Left colon (tissue), 2 donors: ENCODE results near the gene MOGAT1. TPM values are rescaled to one million over a fixed set of nuclear protein-coding genes. Genes with fewer than 3 reads are reported as not detected.
"Not testable (repeated sequence)": the region's sequence is repeated elsewhere in the genome, so short reads cannot be mapped to it uniquely, and the experiment has no call there.

Experiments
- ATAC-seq: fragments of 200-7000 bp; cut with Tn5 transposase; one replicate; pipeline ENCODE4 v1.9.1; 2020; ENCODE audit warnings: mild to moderate bottlenecking, moderate library complexity
- DNase-seq, 2 donors: peaks; one replicate each; pipeline ENCODE4 v3.0.0-alpha.2; 2020
- intact Hi-C, 2 donors: fragments of 100-400 bp; cut with DNase I in 1 of 2; cut with micrococcal nuclease in 1 of 2; formaldehyde crosslinking; loops; one replicate each; pipeline versions ENCODE4 v1.11.2 to v1.14.0; 2022; cut with DNase I, micrococcal nuclease
- total RNA-seq, 2 donors: library from RNA; stranded (reverse); fragmentation: NEBNext Ultra II Directional; extraction: Animal tissue kit (Norgen Biotek cat#: 25700); gene quantifications; one replicate each; pipeline ENCODE4 v1.2.1, GENCODE V29; 2021
- donor health status: DM: no; HTN: no; CAD: no.
- donor health status: DM: yes; HTN: yes; CAD: no.

Gene MOGAT1
- total RNA-seq, 2 donors from 2014 or later, result 0.25 TPM; not detected in 1

DNA sequence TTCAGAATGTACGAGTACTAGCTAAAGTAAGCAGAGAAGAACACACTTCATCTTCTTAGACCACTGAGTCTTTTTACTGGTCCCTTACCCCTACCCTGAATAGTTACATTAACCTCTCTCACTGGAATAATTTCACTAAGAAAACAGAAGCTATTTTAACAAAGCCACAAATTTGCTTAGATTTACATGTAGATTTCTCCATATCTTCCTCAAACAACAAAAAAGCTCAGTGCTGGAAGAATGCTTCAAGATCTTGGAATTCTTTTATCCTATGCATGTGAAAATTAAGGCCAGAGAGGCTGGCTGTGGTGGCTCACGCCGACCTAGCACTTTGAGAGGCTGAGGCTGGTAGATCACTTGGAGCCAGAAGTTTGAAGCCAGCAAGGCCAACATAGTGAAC is 35.2 kb downstream of the MOGAT1 start:
- intact Hi-C loops, result loop anchor here in 1 of 2 donors (5.0 to 10.0 kb wide), 2 partner anchors 88 to 156 kb away; partner anchors contain the start of gene ACSL3
- DNase-seq (no peak), ATAC-seq (no peak)

DNA sequence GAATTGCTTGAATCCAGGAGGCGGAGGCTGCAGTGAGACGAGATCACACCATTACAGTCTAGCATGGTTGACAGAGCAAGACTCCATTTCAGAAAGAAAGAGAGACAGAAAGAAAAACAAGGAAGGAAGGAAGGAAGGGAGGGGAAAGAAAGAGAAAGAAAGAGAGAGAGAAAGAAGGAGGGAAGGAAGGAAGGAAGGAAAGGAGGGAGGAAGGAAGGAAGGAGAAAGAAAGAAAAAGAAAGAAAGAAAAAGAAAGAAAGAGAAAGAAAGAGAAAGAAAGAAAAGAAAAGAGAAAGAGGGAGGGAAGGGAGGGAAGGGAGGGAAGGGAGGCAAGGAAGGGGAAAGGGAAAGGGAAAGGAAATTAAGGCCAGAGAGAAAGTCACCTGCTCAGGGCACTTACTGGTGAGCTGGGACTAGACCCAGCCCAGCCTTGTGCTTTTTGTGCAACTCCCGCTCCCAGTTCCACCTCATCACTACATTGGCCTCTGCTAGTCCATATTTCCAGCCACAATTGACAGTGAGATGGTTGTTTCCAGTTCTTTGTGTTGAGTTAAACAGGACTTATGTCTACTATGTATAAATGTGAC is 35.7 kb downstream of the MOGAT1 start:
- intact Hi-C loops, result loop anchor here in 1 of 2 donors (5.0 to 10.0 kb wide), 2 partner anchors 88 to 155 kb away; partner anchors contain the start of gene ACSL3
- DNase-seq (no peak), ATAC-seq (no peak)

DNA sequence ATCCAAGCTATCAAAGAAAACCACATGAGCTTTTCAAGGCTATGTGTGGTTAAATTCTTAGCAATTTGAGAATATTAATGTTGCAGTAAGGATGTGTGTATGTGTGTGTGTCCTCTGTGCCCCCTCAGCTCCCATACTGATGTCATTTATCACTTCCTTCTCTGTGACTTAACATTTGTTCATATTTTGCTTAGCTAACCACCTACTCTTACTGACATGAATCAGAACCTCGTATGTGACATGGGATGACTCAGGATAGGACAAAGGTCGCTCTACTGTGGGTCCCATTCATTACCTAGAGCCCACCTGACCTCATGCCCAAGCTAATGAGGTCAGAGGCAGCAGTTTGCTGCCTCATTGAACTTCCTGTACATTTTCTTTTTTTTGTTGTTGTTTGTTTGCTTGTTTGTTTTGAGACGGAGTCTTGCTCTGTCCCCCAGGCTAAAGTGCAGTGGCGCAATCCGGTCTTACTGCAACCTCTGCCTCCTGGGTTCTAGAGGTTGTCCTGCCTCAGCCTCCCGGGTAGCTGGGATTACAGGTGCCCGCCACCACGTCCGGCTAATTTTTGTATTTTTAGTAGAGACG is 36.3 kb downstream of the MOGAT1 start:
- DNase-seq (no peak), ATAC-seq (peak; percentile 36)
- intact Hi-C loops, result loop anchor here in 1 of 2 donors (5.0 to 10.0 kb wide), 2 partner anchors 87 to 155 kb away; partner anchors contain the start of gene ACSL3

GRCh38 chr2:222708274-222708710 is 36.8 kb downstream of the MOGAT1 start:
- ATAC-seq (peak; percentile 75), DNase-seq (peak; percentile 60 to 87)
- intact Hi-C loops, result loop anchor here in 1 of 2 donors (5.0 to 10.0 kb wide), 2 partner anchors 87 to 154 kb away; partner anchors contain the start of gene ACSL3

- DNase-seq (peak; percentile 48 to 53), ATAC-seq (peak; percentile 54)
- intact Hi-C loops, result loop anchor here in 1 of 2 donors (5.0 to 10.0 kb wide), 2 partner anchors 85 to 153 kb away; partner anchors contain the start of gene ACSL3
Measured at GRCh38 chr2:222709191-222709891, 37.9 kb downstream of the MOGAT1 start.

GRCh38 chr2:222710736-222711135 is 39.3 kb downstream of the MOGAT1 start:
- ATAC-seq, result no peak
- intact Hi-C loops, result loop anchor here in 1 of 2 donors (5.0 kb wide), 1 partner anchor 197 kb away; no protein-coding TSS in a partner anchor
- no peak for DNase-seq

DNA sequence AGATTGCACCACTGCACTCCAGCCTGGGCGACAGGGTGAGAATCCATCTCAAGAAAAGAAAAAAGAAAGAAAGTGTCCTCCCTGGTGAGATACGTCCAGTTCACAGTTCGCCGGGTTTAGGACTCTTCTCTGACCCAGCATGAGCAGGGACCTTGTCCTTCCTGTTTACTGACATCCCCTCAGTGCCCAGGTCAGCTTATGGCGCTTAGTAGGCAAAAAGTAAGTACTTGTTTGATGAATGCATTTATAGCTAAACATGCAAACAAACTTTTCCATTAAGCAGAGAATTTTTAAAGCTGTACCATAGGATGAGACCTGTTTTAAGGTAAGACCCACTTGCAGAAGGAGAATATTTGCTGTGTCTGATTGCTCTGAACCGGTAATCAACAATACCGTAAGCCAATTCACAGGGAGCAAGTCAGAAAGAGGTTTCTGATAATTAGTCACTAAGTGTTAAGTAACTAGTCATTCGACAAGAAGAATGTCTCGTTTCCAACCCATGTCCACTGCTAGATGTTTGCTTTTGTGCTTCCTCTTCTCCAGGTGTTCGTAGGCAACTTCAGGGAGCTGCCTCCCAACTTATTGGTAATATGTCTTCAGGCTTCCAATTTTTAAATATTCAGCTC is 40.0 kb downstream of the MOGAT1 start:
- no peak for DNase-seq

GRCh38 chr2:222713002-222713401 is 41.5 kb downstream of the MOGAT1 start:
- ATAC-seq (no peak), DNase-seq (no peak)
- intact Hi-C loops, result loop anchor here in 1 of 2 donors (5.0 kb wide), 1 partner anchor 194 kb away; no protein-coding TSS in a partner anchor

More for the DNA sequence above, 40.0 kb downstream of the MOGAT1 start:
- no peak for ATAC-seq
- intact Hi-C loops, result loop anchor here in 1 of 2 donors (5.0 kb wide), 1 partner anchor 196 kb away; no protein-coding TSS in a partner anchor

DNA sequence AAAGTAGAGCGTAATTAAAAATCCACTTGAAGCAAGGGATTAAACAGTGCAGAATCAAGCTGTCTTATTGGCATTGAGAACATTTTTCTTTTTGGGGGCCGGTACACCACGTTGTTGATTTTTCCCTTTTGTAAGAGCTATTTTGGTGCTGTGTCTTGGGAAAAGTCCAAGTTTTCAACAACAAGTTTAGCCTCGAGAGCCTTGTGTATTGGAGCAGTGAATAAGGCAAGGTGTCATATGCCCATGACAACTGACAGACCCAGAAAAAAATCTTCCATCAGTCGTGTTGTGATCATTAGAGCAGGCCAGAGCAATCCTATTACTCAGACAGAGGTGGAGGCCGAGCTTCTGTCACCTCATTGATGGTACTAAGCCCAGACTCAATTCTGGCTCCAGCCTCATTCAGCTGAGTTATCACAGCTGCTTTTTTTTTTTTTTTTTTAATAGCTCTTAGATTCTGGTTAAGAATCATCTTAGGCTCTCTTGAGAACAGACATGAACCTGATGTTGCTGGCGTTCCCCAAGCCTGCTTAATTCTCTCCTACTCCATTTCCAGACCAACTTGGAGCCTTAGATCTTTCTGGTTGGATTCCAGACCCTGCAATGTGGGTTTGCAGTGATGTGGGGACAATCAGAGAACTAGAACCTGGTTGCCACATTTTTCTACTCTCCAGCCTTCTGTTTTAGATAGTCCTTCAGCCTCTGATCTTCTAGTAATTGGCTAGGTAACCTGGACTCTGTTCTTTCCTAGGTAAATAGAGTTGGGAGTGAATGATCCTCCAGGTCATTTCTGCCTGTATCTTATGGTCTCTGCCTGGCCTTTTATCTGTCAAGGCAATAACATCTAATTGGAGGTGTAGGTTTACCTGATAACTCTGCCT is 43.1 kb downstream of the MOGAT1 start:
- peak; percentile 98 for ATAC-seq
- no peak for DNase-seq
- intact Hi-C loops, result loop anchor here in 1 of 2 donors (5.0 kb wide), 1 partner anchor 193 kb away; no protein-coding TSS in a partner anchor

- ATAC-seq, result peak; percentile 43
- DNase-seq, result peak; percentile 47 to 60
- intact Hi-C loops, result no loop called here
Measured at GRCh38 chr2:222715742-222716141, 44.3 kb downstream of the MOGAT1 start.

GRCh38 chr2:222719787-222720186 is 48.3 kb downstream of the MOGAT1 start:
- ATAC-seq, DNase-seq, intact Hi-C loops: not testable (repeated sequence)

- DNase-seq, intact Hi-C loops, ATAC-seq: not testable (repeated sequence)
Measured at GRCh38 chr2:222721597-222721996, 50.1 kb downstream of the MOGAT1 start.

GRCh38 chr2:222722327-222722946 is 51.0 kb downstream of the MOGAT1 start:
- peak; percentile 23 for ATAC-seq
- DNase-seq, result no peak
- intact Hi-C loops, result no loop called here

DNA sequence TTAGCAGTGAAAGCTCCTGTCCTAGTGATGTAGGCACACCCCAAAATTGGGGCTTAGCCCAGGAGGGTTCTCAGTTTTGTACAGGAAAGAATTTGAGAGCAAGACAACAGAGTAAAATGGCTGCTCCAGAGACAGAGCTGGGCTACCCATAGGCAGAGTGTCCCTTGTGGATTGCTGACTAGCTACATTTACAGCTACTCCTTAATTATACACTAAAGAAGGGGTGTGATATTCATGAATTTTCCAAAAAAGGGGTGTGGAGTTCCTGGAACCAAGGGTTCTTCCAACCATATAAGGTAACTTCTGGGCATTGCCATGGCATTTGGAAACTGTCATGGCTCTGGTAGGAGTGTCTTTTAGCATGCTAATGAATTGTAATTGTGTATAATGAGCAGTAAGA is 52.8 kb downstream of the MOGAT1 start:
- DNase-seq (no peak), ATAC-seq (no peak)
- intact Hi-C loops, result no loop called here

DNA sequence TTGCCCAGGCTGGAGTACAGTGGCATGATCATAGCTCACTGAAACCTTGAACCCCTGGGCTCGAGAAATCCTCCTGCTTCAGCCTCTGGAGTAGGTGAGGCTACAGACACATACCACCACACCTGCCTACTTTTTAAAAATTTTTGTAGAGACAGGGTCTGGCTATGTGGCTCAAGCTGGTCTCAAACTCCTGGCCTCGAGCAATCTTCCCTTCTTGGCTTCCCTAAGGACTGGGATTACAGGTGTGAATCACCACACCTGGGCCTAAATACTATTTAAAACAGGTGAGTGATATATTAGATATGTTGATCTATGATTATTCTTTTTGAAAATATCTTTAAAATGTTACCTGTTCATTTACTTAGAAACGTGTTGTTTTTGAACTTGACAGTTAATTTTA is 57.2 kb downstream of the MOGAT1 start:
- ATAC-seq (no peak), DNase-seq (no peak)

GRCh38 chr2:222730366-222730999 is 59.0 kb downstream of the MOGAT1 start:
- ATAC-seq, result no peak
- intact Hi-C loops, result no loop called here
- DNase-seq, result no peak

More for the DNA sequence above, 57.2 kb downstream of the MOGAT1 start:
- intact Hi-C loops, result no loop called here

DNA sequence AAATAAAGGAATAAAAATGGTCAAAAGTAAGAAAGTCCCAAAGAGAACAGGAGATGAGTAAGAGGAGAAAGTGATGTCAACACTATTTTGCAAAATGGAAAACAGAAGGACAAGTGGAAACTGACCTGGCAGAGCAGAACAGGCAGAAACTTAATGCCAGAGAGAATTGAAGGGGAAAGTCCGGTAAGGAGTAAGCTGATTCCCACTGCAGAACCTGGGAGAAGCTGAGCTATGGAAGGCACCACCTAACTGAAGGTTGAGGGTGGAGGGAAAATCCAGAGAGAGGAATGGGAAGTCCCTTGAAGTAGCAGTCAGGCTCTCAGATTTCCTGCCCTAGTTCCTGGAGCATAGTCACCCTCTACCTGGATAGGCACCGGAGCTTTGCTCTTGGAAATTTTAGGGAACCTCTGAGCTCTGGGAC is 59.8 kb downstream of the MOGAT1 start:
- intact Hi-C loops, result no loop called here
- ATAC-seq (no peak), DNase-seq (no peak)
